ENCODE data around the gene GDI2.

GDI2 gene

GRCh38 chr10:5748394-5748803 is 64.8 kb downstream of the GDI2 start:
- H3K36me3 ChIP-seq (ENCODE audit: insufficient read depth, low read length) = peaks cover 22% of the 10 kb centered on the region; the same call in 1 of the 2 replicates
- no peak for DNase-seq (ENCODE audit: low read depth, low spot score)
- H3K9me3 ChIP-seq (ENCODE audit: low read depth, low read length) = no peaks in the 10 kb centered on the region
- no peak overlapping the region for H3K9ac ChIP-seq (ENCODE audit: insufficient read length)
- H3K4me3 ChIP-seq = no peak overlapping the region
- no peak overlapping the region for H3K27ac ChIP-seq
- TF ChIP-seq FOXP2 (optimal IDR thresholded peaks at IDR 0.05; ENCODE audit: control extremely low read depth, extremely low read length, insufficient read depth) (no peak), EZH2 (IDR thresholded peaks at IDR 0.05) (no peak), POLR2AphosphoS5 (IDR thresholded peaks at IDR 0.05; ENCODE audit: borderline replicate concordance, low read depth, low read length) (no peak)

GRCh38 chr10:5746197-5746596 is 67.0 kb downstream of the GDI2 start:
- Histone ChIP-seq H3K9me3 (ENCODE audit: low read depth, low read length) (no peaks in the 10 kb centered on the region), H3K36me3 (ENCODE audit: insufficient read depth, low read length) (peaks cover 40% of the 10 kb centered on the region; the same call in 1 of the 2 replicates), H3K9ac (ENCODE audit: insufficient read length) (no peak overlapping the region), H3K4me3 (no peak overlapping the region), H3K27ac (no peak overlapping the region)
- TF ChIP-seq EZH2 (IDR thresholded peaks at IDR 0.05) = no peak
- DNase-seq (ENCODE audit: low read depth, low spot score) = no peak

- TF ChIP-seq EZH2 (IDR thresholded peaks at IDR 0.05) = no peak
- TF ChIP-seq POLR2AphosphoS5 (IDR thresholded peaks at IDR 0.05; ENCODE audit: borderline replicate concordance, low read depth, low read length) = no peak
- no peak for TF ChIP-seq FOXP2 (optimal IDR thresholded peaks at IDR 0.05; ENCODE audit: control extremely low read depth, extremely low read length, insufficient read depth)
- DNase-seq (ENCODE audit: low read depth, low spot score) = no peak
- no peak overlapping the region for H3K9ac ChIP-seq (ENCODE audit: insufficient read length)
- no peaks in the 10 kb centered on the region for H3K9me3 ChIP-seq (ENCODE audit: low read depth, low read length)
- peaks cover 49% of the 10 kb centered on the region; the same call in 1 of the 2 replicates for H3K36me3 ChIP-seq (ENCODE audit: insufficient read depth, low read length)
- H3K4me3 ChIP-seq = no peak overlapping the region
- no peak overlapping the region for H3K27ac ChIP-seq
These were observed 68.4 kb downstream of the GDI2 start for GRCh38 chr10:5744849-5745248.

- DNase-seq (ENCODE audit: low read depth, low spot score) = no peak
- Histone ChIP-seq H3K27ac (no peak overlapping the region), H3K9ac (ENCODE audit: insufficient read length) (no peak overlapping the region), H3K36me3 (ENCODE audit: insufficient read depth, low read length) (peaks cover 54% of the 10 kb centered on the region; the same call in 1 of the 2 replicates), H3K9me3 (ENCODE audit: low read depth, low read length) (no peaks in the 10 kb centered on the region), H3K4me3 (no peak overlapping the region)
- TF ChIP-seq EZH2 (IDR thresholded peaks at IDR 0.05) (no peak), POLR2AphosphoS5 (IDR thresholded peaks at IDR 0.05; ENCODE audit: borderline replicate concordance, low read depth, low read length) (no peak), FOXP2 (optimal IDR thresholded peaks at IDR 0.05; ENCODE audit: control extremely low read depth, extremely low read length, insufficient read depth) (no peak)
These were observed 69.5 kb downstream of the GDI2 start for GRCh38 chr10:5743736-5744135.

GRCh38 chr10:5742116-5742515 is 71.1 kb downstream of the GDI2 start:
- H3K4me3 ChIP-seq = no peak overlapping the region
- no peak overlapping the region for H3K9ac ChIP-seq (ENCODE audit: insufficient read length)
- DNase-seq (ENCODE audit: low read depth, low spot score) = no peak
- H3K27ac ChIP-seq = no peak overlapping the region
- no peak for TF ChIP-seq POLR2AphosphoS5 (IDR thresholded peaks at IDR 0.05; ENCODE audit: borderline replicate concordance, low read depth, low read length)
- no peak for TF ChIP-seq EZH2 (IDR thresholded peaks at IDR 0.05)
- TF ChIP-seq FOXP2 (optimal IDR thresholded peaks at IDR 0.05; ENCODE audit: control extremely low read depth, extremely low read length, insufficient read depth) = no peak
- no peaks in the 10 kb centered on the region for H3K9me3 ChIP-seq (ENCODE audit: low read depth, low read length)
- H3K36me3 ChIP-seq (ENCODE audit: insufficient read depth, low read length) = peaks cover 49% of the 10 kb centered on the region; the same call in 1 of the 2 replicates

GRCh38 chr10:5741276-5741675 is 72.0 kb downstream of the GDI2 start:
- peaks cover 40% of the 10 kb centered on the region; the same call in 1 of the 2 replicates for H3K36me3 ChIP-seq (ENCODE audit: insufficient read depth, low read length)
- no peak for DNase-seq (ENCODE audit: low read depth, low spot score)
- H3K9me3 ChIP-seq (ENCODE audit: low read depth, low read length) = no peaks in the 10 kb centered on the region
- no peak overlapping the region for H3K9ac ChIP-seq (ENCODE audit: insufficient read length)
- no peak overlapping the region for H3K27ac ChIP-seq
- H3K4me3 ChIP-seq = no peak overlapping the region
- TF ChIP-seq POLR2AphosphoS5 (IDR thresholded peaks at IDR 0.05; ENCODE audit: borderline replicate concordance, low read depth, low read length) (no peak), FOXP2 (optimal IDR thresholded peaks at IDR 0.05; ENCODE audit: control extremely low read depth, extremely low read length, insufficient read depth) (no peak), EZH2 (IDR thresholded peaks at IDR 0.05) (no peak)

GRCh38 chr10:5738427-5738826 is 74.8 kb downstream of the GDI2 start:
- peaks cover 32% of the 10 kb centered on the region; the same call in 1 of the 2 replicates for H3K36me3 ChIP-seq (ENCODE audit: insufficient read depth, low read length)
- no peak for DNase-seq (ENCODE audit: low read depth, low spot score)
- H3K9me3 ChIP-seq (ENCODE audit: low read depth, low read length) = no peaks in the 10 kb centered on the region

GRCh38 chr10:5737352-5737751 is 75.9 kb downstream of the GDI2 start:
- Histone ChIP-seq H3K9me3 (ENCODE audit: low read depth, low read length) (no peaks in the 10 kb centered on the region), H3K27ac (no peak overlapping the region), H3K4me3 (no peak overlapping the region), H3K9ac (ENCODE audit: insufficient read length) (no peak overlapping the region), H3K36me3 (ENCODE audit: insufficient read depth, low read length) (peaks cover 24% of the 10 kb centered on the region; the same call in 1 of the 2 replicates)
- TF ChIP-seq EZH2 (IDR thresholded peaks at IDR 0.05) (no peak), FOXP2 (optimal IDR thresholded peaks at IDR 0.05; ENCODE audit: control extremely low read depth, extremely low read length, insufficient read depth) (no peak), POLR2AphosphoS5 (IDR thresholded peaks at IDR 0.05; ENCODE audit: borderline replicate concordance, low read depth, low read length) (no peak)
- DNase-seq (ENCODE audit: low read depth, low spot score) = no peak

More at GRCh38 chr10:5738427-5738826, 74.8 kb downstream of the GDI2 start:
- Histone ChIP-seq H3K9ac (ENCODE audit: insufficient read length) (no peak overlapping the region), H3K27ac (no peak overlapping the region), H3K4me3 (no peak overlapping the region)
- TF ChIP-seq FOXP2 (optimal IDR thresholded peaks at IDR 0.05; ENCODE audit: control extremely low read depth, extremely low read length, insufficient read depth) = no peak
- no peak for TF ChIP-seq POLR2AphosphoS5 (IDR thresholded peaks at IDR 0.05; ENCODE audit: borderline replicate concordance, low read depth, low read length)
- TF ChIP-seq EZH2 (IDR thresholded peaks at IDR 0.05) = no peak

GRCh38 chr10:5736591-5736990 is 76.6 kb downstream of the GDI2 start:
- no peak for DNase-seq (ENCODE audit: low read depth, low spot score)
- H3K27ac ChIP-seq = no peak overlapping the region
- H3K9ac ChIP-seq (ENCODE audit: insufficient read length) = no peak overlapping the region
- peaks cover 17% of the 10 kb centered on the region; the same call in 1 of the 2 replicates for H3K36me3 ChIP-seq (ENCODE audit: insufficient read depth, low read length)
- no peak overlapping the region for H3K4me3 ChIP-seq
- H3K9me3 ChIP-seq (ENCODE audit: low read depth, low read length) = no peaks in the 10 kb centered on the region
- no peak for TF ChIP-seq POLR2AphosphoS5 (IDR thresholded peaks at IDR 0.05; ENCODE audit: borderline replicate concordance, low read depth, low read length)

Measured in SK-N-MC (cell line).